Aorta (tissue), 5 donors: Measurements from ENCODE around the gene TMEM39B. TPM values are rescaled to one million over a fixed set of nuclear protein-coding genes. Genes with fewer than 3 reads are reported as not detected.

Source experiments
- ATAC-seq: fragments of 200-7000 bp; cut with Tn5 transposase; one replicate; pipeline ENCODE4 v1.9.1; 2022; ENCODE audit warnings: moderate library complexity; ENCODE audit not compliant: low FRiP score
- DNase-seq, 2 donors: peaks; one replicate each; pipeline ENCODE4 v3.0.0-alpha.2; 2020
- H3K27ac ChIP-seq, 2 donors: one replicate each; pipeline ENCODE4 v1.5.1; 2013; ENCODE audit warnings: low read length in 2 of 2, mild to moderate bottlenecking in 2 of 2, moderate library complexity in 2 of 2, control low read depth in 1 of 2, inconsistent platforms in 1 of 2, low read depth in 1 of 2
- H3K27me3 ChIP-seq, 2 donors: one replicate each; pipeline ENCODE4 v1.6.1; 2013; ENCODE audit warnings: control low read depth in 1 of 2, low read length in 1 of 2, mild to moderate bottlenecking in 1 of 2, moderate library complexity in 1 of 2; ENCODE audit not compliant: insufficient read depth in 2 of 2, control insufficient read depth in 1 of 2
- H3K36me3 ChIP-seq, 2 donors: one replicate each; pipeline ENCODE4 v1.6.1; 2013; ENCODE audit warnings: control low read depth in 1 of 2, low read length in 1 of 2, mild to moderate bottlenecking in 1 of 2; ENCODE audit not compliant: insufficient read depth in 2 of 2, control insufficient read depth in 1 of 2
- H3K4me1 ChIP-seq, 2 donors: one replicate each; pipeline ENCODE4 v1.6.1; 2013; ENCODE audit warnings: low read length in 2 of 2, control low read depth in 1 of 2, mild to moderate bottlenecking in 1 of 2, moderate library complexity in 1 of 2; ENCODE audit not compliant: insufficient read depth in 2 of 2, control insufficient read depth in 1 of 2
- H3K4me3 ChIP-seq, 2 donors: one replicate each; pipeline ENCODE4 v1.5.1; 2013; ENCODE audit warnings: low read length in 2 of 2, control low read depth in 1 of 2, mild to moderate bottlenecking in 1 of 2
- H3K9me3 ChIP-seq: one replicate; pipeline ENCODE4 v1.6.1; 2013; ENCODE audit warnings: mild to moderate bottlenecking, low read length; ENCODE audit not compliant: control insufficient read depth
- WGBS, 2 donors: extraction: QIAGEN DNeasy Blood & Tissue Kit; methylation state at CpG; one replicate each; pipeline ENCODE4 v1.1.7; 2013; 5-methylcytosine and 5-hydroxymethylcytosine counted together
- intact Hi-C, 2 donors: fragments of 100-400 bp; cut with DNase I; formaldehyde crosslinking; loops; one replicate each; pipeline versions ENCODE4 v1.14.2 to v1.15.0; 2022
- long read RNA-seq, 2 donors: library from polyadenylated mRNA; unstranded; transcript quantifications; one replicate each; pipeline ENCODE4 v2.0.0, GENCODE V29; 2020 to 2021
- polyA plus RNA-seq, 2 donors: library from polyadenylated mRNA; stranded (reverse); fragments of 200-250 nt; gene quantifications; one replicate each; pipeline ENCODE4 v1.2.3, GENCODE V29; 2013
- total RNA-seq, 2 donors: library from RNA; stranded (reverse); fragmentation: NEBNext Ultra II Directional; extraction: Animal tissue kit (Norgen Biotek cat#: 25700); gene quantifications; one replicate each; pipeline ENCODE4 v1.2.1, GENCODE V29; 2021
- donor health status: healthy with polysubstance abuse.
- donor health status: Bipolar disorder and iron deficiency.
- donor health status: DM: no; HTN: no; CAD: no.
- donor health status: DM: no; HTN: no; CAD: no.
- donor health status: DM: yes; HTN: yes; CAD: no.

TMEM39B gene
- total RNA-seq (10 to 100 TPM; 14.1 to 21.1 TPM), polyA plus RNA-seq (10 to 100 TPM in 1 of 2 donors, 1 to 10 TPM in 1; 3.5 to 16.6 TPM)
- long read RNA-seq, donor 1, transcript TMEM39B-203 (7 exons, 1,538 nt), result minor isoform, 11 of 62 reads
- long read RNA-seq, donor 1, transcript TMEM39B-201 (9 exons, 1,813 nt), result major isoform, 29 of 62 reads
- long read RNA-seq, donor 1, partial matches to known transcripts, result 13 of 62 reads
- long read RNA-seq, donor 1, other reads (novel, unspliced or antisense), result 9 of 62 reads
- long read RNA-seq, donor 2, partial matches to known transcripts, result 5 of 11 reads
- long read RNA-seq, donor 2, other reads (novel, unspliced or antisense), result 4 of 11 reads

DNA sequence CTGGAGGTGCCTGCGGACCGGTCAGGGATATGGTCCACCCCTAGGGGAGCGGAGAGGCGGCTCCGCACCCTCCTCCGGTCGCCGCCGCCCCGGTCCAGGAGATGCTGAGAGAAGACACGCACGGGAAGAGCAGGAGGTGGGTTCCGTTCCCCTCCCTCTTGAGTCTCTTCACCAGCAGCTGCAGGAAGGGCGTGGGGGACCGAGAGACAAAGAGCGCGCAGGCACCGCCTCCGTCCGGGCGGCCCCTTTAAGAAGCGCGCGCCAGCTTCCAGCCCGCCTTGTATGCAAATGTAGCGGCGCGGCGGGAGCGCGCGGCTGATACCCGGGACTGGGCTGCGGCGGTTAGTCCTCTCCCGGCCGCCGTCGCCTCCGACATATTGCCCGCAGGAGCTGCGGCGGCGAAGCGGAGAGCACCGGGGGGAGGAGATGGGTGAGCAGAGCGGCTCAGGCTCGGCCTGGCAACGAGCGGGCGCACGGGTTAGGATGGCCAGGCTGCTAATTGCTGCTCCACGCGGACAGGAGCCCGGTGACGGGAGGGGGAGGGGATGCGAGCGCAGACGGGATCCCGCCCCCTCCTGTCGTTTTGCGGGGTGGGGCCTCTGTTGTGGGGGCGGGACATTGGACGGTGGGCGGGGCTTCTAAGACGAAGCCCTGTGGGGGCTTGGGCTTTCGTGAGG, at the start of gene TMEM39B:
Gene TMEM39B (plus strand): TSS at position 318 of the 677 bp plus-strand sequence. CDS start 109 bp downstream, at position 427.
- Histone ChIP-seq H3K4me3 (peak within 1 kb of the TSS; percentile 67 to 81), H3K27ac (peak within 1 kb of the TSS; percentile 83 to 85), H3K36me3 (peaks cover 2% of the 10 kb centered on the region in 2 donors), H3K9me3 (no peaks in the 10 kb centered on the region), H3K4me1 (no peaks in the 10 kb centered on the region), H3K27me3 (no peaks in the 10 kb centered on the region)
- WGBS, 2 donors, result 1% methylated on average over 63 to 67 of the region's 67 CpGs
- intact Hi-C loops, result loop anchor here in 1 of 2 donors (5.0 kb wide), 1 partner anchor 35 kb away; the partner anchor contains the start of gene KPNA6
- peak; percentile 97 to 98 for DNase-seq
- ATAC-seq, result peak; percentile 97

DNA sequence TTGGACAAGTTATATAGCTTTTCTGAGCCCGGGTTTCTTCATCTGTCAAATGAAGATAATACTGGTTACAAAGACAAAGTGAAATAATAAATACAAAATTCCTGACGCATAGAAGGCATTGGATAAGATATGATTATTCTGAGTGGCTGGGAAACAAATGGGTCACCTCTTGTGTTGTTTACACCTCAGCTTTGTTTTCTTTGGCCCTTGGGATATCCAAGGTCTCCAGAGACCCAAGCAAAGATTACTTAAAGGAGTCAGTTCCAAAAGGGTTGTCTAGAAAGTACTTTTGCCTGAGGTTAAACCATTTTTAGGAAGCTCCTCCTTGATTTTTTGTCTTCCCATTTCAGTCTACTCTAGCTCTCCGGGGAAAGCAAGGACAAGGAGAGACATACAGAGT, 49.4 kb upstream of the TMEM39B start:
- DNase-seq, result no peak
- Histone ChIP-seq H3K4me1 (peaks cover 4 to 8% of the 10 kb centered on the region in 2 donors), H3K36me3 (no peaks in the 10 kb centered on the region), H3K27me3 (no peaks in the 10 kb centered on the region), H3K27ac (no peak overlapping the region), H3K4me3 (no peak overlapping the region), H3K9me3 (no peaks in the 10 kb centered on the region)
- no peak for ATAC-seq
- WGBS, 2 donors, result 5 to 8% methylated on average over 3 of the region's 3 CpGs
- intact Hi-C loops, result no loop called here

DNA sequence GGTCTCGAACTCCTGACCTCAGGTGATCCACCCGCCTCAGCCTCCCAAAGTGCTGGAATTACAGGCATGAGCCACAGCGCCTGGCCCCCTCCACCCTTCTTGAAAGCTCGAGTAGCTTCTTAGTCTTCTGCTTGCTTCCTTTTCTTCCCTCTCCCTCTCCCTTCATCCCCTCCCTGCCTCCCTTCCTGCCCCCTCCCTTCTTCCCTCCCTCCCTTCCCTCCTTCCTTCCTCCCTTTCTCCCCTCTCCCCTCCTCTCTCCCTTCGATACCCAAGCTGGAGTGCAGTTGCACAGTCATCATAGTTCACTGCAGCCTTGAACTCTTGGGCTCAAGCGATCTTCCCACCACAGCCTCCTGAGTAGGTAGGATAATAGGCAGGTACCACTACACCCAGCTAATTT, 47.2 kb upstream of the TMEM39B start:
- DNase-seq (no peak), ATAC-seq (no peak)
- H3K4me3 ChIP-seq, result no peak overlapping the region
- no peaks in the 10 kb centered on the region for H3K36me3 ChIP-seq
- intact Hi-C loops, result no loop called here
- no peaks in the 10 kb centered on the region for H3K9me3 ChIP-seq
- H3K27ac ChIP-seq, result no peak overlapping the region
- 88 to 90% methylated on average over 6 of the region's 6 CpGs for WGBS, 2 donors
- peaks cover 0 to 4% of the 10 kb centered on the region in 2 donors for H3K4me1 ChIP-seq
- H3K27me3 ChIP-seq, result no peaks in the 10 kb centered on the region

DNA sequence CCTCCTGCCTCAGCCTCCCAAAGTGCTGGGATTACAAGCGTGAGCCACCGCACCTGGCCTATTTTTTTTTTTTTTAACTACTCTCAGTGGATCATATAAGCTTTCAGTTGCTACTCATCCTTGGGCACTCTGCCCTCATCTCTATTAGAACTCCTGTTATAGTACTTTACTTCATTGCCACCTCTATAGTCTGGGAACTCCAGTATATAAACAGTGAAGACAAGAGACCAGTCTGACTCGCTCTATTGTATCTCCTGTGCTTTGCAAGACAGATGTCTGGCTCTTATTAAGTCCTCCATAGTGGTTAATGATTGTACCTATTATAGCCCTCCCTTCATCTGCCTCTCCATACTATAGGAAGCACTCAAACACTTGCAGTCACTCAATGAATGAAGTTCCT, 44.0 kb upstream of the TMEM39B start:
- H3K4me3 ChIP-seq, result no peak overlapping the region
- H3K9me3 ChIP-seq, result no peaks in the 10 kb centered on the region
- ATAC-seq, result no peak
- intact Hi-C loops, result no loop called here
- H3K36me3 ChIP-seq, result peaks cover 3 to 5% of the 10 kb centered on the region in 2 donors
- 90 to 94% methylated on average over 3 of the region's 3 CpGs for WGBS, 2 donors
- no peak for DNase-seq
- H3K4me1 ChIP-seq, result peaks cover 2 to 6% of the 10 kb centered on the region in 2 donors
- H3K27me3 ChIP-seq, result no peaks in the 10 kb centered on the region
- H3K27ac ChIP-seq, result no peak overlapping the region

DNA sequence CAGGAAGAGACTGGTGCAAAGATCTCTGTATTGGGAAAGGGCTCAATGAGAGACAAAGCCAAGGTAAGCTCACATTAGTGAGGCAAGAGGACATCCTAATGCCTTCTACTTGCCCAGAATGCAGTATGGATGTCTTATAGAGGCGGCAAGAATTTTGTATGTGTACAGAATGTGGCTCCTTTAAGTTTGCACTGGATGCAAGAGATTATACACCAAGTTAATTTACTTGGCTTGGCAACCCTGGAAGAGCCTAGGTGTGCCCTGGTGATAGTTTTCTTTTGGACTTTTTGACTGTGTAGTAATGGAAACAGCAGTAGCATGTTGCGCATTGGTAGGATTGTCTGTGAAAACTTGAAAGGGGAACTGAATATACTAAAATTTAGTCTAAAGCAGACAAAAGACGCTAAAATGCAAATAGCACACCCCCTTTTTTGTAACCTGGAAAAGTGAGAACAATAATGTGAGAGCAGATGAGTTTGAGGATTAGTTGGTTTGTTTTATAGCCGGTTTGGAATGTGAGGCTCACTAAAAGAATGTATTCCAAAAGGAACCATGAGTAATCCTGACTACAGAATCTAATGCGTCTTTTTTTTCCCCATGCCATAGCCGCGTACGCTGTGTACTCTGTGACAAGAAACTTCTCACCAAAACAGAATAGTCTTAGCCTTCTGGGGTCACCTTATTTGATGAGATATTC, 41.0 kb upstream of the TMEM39B start:
- Histone ChIP-seq H3K4me3 (no peak overlapping the region), H3K27ac (no peak overlapping the region), H3K4me1 (peaks cover 2 to 6% of the 10 kb centered on the region in 2 donors), H3K36me3 (peaks cover 3 to 5% of the 10 kb centered on the region in 2 donors), H3K27me3 (no peaks in the 10 kb centered on the region), H3K9me3 (no peaks in the 10 kb centered on the region)
- DNase-seq (no peak), ATAC-seq (no peak)
- WGBS, 2 donors, result 35 to 37% methylated on average over 8 of the region's 8 CpGs
- intact Hi-C loops, result no loop called here

DNA sequence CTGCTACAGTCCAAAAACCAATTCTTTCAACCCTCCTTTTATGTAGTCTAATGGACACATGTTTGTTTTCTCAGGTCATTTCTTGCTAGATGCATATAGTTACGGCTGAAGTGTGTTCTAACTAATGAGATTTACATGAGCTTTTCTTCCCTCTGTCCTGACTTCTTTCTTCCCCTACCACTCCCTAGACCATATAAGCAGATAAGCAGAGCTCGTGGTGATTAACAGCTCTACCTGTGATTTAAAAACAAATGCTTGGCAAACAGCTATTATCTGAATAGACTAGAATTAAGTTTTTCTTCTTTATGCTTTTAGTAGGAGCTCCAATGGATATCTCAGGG, 40.5 kb upstream of the TMEM39B start:
- no peak overlapping the region for H3K4me3 ChIP-seq
- DNase-seq (no peak), ATAC-seq (no peak)
- no peaks in the 10 kb centered on the region for H3K27me3 ChIP-seq
- H3K27ac ChIP-seq, result no peak overlapping the region
- H3K36me3 ChIP-seq, result peaks cover 3 to 5% of the 10 kb centered on the region in 2 donors
- H3K4me1 ChIP-seq, result peaks cover 2 to 6% of the 10 kb centered on the region in 2 donors
- WGBS, 2 donors, result 12 to 19% methylated on average over 2 of the region's 2 CpGs
- intact Hi-C loops, result no loop called here
- no peaks in the 10 kb centered on the region for H3K9me3 ChIP-seq

DNA sequence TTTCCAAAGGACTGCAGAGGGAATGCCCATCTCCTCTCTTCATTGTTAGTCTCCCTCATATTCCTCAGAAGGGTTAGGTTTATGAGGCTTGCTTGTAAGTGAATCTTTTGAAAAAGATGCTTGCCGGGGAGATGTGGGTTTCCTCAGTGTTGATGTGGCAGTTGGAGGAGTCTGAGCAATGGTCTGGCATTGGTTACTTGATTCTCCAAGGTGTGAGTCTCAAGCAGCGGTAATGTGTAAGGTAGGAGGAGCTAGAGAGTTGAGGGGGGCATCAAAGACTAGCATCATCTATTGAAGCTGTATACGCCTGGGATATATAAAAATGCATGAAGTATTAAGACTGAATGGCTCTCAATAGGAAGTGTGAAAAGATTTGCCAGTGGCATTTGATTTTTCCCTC, 37.6 kb upstream of the TMEM39B start:
- intact Hi-C loops, result no loop called here
- 80% methylated on average over 3 of the region's 3 CpGs for WGBS, 2 donors
- Histone ChIP-seq H3K9me3 (no peaks in the 10 kb centered on the region), H3K4me1 (peaks cover 2 to 6% of the 10 kb centered on the region in 2 donors), H3K27me3 (no peaks in the 10 kb centered on the region), H3K4me3 (no peak overlapping the region), H3K27ac (no peak overlapping the region), H3K36me3 (peaks cover 5 to 7% of the 10 kb centered on the region in 2 donors)
- no peak for DNase-seq
- no peak for ATAC-seq

DNA sequence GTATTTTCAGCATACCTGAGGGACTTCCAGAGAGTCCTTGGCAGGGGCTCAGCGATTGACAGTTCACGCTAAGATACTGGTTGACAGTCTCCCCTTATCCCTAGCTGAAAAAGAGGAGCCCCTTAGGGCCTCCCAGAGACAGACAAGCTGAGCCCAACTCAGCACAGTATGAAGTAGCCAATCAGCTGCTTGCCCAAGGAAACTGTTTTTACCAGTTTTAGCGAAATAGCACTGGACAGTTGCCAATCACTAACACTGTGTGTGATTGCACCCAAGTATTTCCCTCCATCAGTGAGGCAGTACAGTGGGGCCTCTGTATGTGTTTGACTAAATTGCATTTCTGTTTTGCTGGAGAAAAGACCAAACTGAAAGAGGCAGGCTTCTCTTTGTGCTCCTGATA, 32.0 kb upstream of the TMEM39B start:
- H3K4me3 ChIP-seq, result no peak overlapping the region
- no peak overlapping the region for H3K27ac ChIP-seq
- DNase-seq, result no peak
- intact Hi-C loops, result no loop called here
- no peaks in the 10 kb centered on the region for H3K4me1 ChIP-seq
- H3K9me3 ChIP-seq, result no peaks in the 10 kb centered on the region
- 65 to 68% methylated on average over 3 of the region's 3 CpGs for WGBS, 2 donors
- no peaks in the 10 kb centered on the region for H3K27me3 ChIP-seq
- H3K36me3 ChIP-seq, result peaks cover 10% of the 10 kb centered on the region in 2 donors
- ATAC-seq, result no peak
